Loucy (cell line): ENCODE results near the gene DEFB119.
"Not testable (repeated sequence)": the region's sequence is repeated elsewhere in the genome, so short reads cannot be mapped to it uniquely, and the experiment has no call there.

ENCODE experiments used
- CTCF ChIP-seq: fragments of 200-600 bp; sonication (generic); conservative IDR thresholded peaks from 2 replicates; pipeline ENCODE4 v1.5.1; 2014; ENCODE audit warnings: mild to moderate bottlenecking, antibody characterized with exemption, low read length
- EZH2phosphoT487 ChIP-seq: fragments of 200-600 bp; IDR thresholded peaks from 2 replicates; pipeline ENCODE4 v1.6.1; 2018; ENCODE audit warnings: antibody characterized with exemption, mild to moderate bottlenecking, moderate library complexity, borderline replicate concordance

- not testable (repeated sequence) for TF ChIP-seq CTCF, EZH2phosphoT487
Measured at GRCh38 chr20:31427576-31427975, 37.2 kb upstream of the DEFB119 start.
